Hematopoietic multipotent progenitor cell treated with erythropoietin and hydrocortisone succinate and interleukin-3 and kit ligand, for 4 days (in vitro differentiated cells): ENCODE measurements around the gene FGF22.
A peak's percentile ranks its signal among the peaks of the same experiment; 100 is the strongest.
"Not testable (repeated sequence)": the region's sequence is repeated elsewhere in the genome, so short reads cannot be mapped to it uniquely, and the experiment has no call there.

ENCODE experiments used
- DNase-seq: peaks from one replicate; pipeline ENCODE4 v3.0.0-alpha.2; 2015

FGF22 gene

GRCh38 chr19:661427-662196 is 21.9 kb downstream of the FGF22 start:
- DNase-seq, result peak; percentile 88

- DNase-seq, result peak; percentile 83
Measured at GRCh38 chr19:662207-662961, 22.7 kb downstream of the FGF22 start.

GRCh38 chr19:662962-663681 is 23.4 kb downstream of the FGF22 start, which contains the start of gene RNF126:
Gene RNF126, minus strand, starts transcription at chr19:663214. Its CDS starts 93 bp downstream, at chr19:663121.
- peak; percentile 96 for DNase-seq

DNA sequence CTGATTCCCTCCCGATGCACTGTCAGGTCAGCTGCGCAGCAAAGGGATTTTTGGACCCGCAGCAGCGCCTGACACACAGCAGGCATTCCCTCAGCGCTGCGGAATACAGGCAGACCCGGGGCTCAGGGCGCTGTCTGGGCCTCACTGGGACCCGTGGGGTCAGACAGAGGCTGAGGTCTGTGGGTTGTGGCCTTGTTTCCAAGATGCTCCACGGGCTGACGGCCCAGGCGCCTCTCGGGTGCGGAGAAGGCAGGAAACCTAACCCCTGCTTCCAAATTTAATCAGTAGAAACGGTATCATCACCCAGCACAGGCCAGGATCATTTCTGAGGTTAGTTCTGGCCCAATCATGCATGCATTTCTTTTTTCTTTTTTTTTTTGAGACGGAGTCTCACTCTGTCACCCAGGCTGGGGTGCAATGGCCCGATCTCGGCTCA is 24.0 kb downstream of the FGF22 start:
- DNase-seq, result no peak

- peak; percentile 90 for DNase-seq
Measured at GRCh38 chr19:664913-665443, 25.3 kb downstream of the FGF22 start.

- not testable (repeated sequence) for DNase-seq
Measured at GRCh38 chr19:666985-667573, 27.4 kb downstream of the FGF22 start.

DNA sequence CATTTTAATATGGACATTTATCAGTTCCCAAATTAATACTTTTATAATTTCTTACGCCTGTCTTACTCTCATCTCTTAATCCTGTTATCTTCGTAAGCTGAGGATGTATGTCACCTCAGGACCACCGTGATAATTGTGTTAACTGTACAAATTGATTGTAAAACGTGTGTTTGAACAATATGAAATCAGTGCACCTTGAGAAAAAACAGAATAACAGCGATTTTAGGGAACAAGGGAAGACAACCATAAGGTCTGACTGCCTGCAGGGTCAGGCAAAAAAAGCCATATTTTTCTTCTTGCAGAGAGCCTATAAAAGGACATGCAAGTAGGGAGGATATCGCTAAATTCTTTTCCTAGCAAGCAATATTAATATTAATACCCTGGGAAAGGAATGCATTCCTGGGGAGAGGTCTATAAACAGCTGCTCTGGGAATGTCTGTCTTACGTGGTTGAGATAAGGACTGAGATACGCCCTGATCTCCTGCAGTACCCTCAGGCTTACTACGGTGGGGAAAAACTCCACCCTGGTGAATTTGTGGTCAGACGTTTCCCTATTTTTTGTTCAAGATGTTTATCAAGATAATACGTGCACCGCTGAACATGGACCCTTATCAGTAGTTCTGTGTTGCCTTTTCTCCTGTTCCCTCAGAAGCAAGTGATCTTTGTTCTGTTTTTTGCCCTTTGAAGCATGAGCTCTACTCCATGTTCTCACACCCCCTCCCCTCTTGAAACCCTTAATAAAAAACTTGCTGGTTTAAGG is 29.2 kb downstream of the FGF22 start:
- DNase-seq, result peak; percentile 89

DNA sequence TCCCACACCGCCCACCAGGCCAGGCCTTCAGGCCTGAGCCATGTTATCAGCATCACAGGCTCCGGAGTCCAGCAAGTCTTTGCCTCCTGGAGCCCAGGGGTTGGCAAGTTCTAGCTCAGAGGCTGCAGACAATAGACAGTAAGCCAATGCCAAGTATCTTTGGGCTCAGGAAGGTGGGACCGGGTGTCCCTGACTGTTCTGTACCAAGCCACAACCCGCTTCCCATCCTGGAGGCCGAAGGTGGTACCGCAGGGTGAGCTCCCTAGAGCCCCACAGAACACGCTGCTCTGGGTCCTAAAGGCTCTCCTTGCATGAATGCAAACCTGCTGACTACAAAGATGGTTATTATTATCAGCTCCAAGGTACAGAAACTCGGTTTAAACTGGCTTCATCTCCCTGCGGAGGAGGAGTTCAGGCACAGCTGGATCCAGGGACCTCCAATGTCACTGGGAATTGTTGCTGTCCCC is 31.0 kb downstream of the FGF22 start:
- peak; percentile 67 for DNase-seq

DNA sequence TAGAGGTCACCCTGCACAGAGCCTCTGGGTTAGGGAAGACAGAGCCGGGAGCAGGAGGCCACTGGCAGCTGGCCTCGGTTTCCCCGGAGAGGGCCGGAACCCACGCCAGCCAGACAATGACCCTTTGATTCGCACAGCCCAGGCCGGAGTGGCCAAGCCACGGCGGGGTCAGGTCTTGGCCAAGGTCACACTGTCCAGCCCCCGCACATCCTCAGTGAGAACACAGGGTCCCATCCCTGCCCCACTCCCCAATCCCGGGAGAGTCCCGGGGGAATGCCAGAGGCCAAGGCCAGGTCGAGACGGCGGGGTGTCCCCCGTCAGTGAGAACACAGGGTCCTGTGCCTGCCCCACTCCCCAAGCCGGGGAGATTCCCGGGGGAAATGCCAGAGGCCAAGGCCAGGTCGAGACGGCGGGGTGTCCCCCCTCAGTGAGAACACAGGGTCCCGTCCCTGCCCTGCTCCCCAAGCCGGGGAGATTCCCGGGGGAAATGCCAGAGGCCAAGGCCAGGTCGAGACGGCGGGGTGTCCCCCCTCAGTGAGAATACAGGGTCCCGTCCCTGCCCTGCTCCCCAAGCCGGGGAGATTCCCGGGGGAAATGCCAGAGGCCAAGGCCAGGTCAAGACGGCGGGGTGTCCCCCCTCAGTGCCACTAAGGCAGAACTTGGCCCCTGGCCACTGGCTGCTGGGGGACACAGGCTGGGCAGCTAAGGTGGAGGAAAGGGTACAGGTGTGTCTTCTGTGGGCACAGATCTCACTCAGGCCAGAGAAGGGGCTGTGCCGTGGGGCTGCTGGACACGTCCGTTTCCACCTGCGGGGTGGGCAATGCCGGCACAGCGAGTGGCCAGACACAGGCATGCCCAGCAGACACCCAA is 34.8 kb downstream of the FGF22 start:
- no peak for DNase-seq

- no peak for DNase-seq
Measured at GRCh38 chr19:676007-676338, 36.3 kb downstream of the FGF22 start.

- DNase-seq, result no peak
Measured at GRCh38 chr19:676339-677105, 36.8 kb downstream of the FGF22 start, which contains the start of gene FSTL3. Gene FSTL3, plus strand, starts transcription at chr19:676392. Its CDS starts 32 bp downstream, at chr19:676424.

DNA sequence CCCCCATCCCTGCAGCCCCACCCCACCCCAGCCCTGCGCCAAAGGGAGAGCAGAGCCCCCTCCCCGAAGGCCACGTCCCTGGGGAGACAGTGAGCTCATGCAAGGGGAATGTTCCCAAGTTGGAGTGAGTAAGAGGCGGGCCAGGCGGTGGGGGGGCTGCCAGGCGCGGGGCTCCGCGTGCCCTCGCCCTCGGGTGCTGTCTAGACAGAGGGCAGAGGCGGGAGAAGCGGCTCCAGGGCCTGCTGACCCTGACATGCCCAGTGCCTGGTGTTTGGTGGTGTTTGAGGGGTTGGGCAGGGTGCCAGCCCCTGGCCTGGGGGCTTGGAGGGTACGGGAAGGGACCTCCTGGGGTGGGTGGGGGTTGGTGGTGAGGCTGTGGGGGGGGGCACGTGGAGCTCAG is 37.5 kb downstream of the FGF22 start:
- DNase-seq, result no peak

DNA sequence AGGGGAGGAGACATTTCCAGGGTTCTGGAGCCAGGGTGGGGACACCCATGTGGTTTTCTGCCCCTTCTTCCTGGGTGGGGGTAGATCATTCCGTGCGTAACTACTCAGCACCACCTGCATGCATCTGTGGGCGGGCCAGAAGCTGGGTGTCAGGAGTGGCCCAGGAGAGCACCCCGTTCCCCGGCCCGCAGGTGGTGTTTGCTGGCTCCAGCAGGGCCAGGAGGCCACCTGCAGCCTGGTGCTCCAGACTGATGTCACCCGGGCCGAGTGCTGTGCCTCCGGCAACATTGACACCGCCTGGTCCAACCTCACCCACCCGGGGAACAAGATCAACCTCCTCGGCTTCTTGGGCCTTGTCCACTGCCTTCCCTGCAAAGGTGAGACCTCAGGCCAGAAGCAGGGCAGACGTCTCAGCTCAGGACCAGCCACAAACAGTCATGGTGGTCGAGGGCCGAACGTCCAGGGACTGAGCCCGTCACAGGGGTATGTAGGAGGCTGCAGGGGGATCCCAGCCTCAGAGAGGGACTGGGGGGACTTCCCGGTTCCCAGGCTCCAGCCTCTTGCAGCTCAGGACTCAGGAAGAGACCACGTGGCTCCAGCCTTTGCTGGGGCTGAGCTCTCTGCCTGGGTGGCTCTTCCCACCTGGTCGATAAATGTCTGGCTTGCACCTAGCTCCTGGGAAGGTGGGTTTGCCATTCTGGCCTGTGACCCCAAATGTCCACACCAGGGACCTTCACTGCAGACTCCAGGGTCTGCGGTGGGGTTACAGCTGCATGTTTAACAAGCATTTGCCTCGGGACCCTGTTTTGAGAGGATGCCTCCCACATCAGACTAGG is 38.1 kb downstream of the FGF22 start:
- no peak for DNase-seq

DNA sequence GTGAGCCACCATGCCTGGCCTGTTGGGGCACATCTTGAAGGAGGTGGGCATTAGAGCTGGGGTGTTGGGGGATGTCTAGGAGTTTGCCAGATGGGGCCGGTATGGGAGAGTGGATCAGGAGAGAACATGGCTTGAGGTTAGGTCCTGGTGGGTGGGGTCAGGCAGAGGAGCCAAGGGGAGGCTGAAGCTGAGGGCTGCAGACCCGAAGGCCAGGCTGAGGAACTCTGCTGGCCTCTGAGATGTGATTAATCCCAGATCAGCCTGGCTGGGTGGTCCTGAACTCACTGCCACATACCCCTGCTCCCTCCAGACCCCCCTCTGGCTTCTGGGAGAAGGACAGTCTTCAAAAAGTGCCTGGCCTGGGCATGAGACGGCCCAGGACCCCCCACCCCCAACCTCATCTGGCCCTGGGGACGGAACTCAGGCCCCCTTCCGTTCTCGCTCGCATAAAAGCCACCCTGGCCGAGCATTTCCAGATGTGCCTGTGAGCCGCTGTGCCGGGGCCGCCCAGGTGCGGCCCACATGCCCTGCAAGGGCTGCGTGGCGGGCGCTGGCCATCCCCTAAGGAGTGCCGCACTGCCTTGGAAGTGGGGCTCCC is 39.2 kb downstream of the FGF22 start:
- DNase-seq, result no peak

GRCh38 chr19:679418-680286 is 40.0 kb downstream of the FGF22 start:
- DNase-seq, result peak; percentile 72

DNA sequence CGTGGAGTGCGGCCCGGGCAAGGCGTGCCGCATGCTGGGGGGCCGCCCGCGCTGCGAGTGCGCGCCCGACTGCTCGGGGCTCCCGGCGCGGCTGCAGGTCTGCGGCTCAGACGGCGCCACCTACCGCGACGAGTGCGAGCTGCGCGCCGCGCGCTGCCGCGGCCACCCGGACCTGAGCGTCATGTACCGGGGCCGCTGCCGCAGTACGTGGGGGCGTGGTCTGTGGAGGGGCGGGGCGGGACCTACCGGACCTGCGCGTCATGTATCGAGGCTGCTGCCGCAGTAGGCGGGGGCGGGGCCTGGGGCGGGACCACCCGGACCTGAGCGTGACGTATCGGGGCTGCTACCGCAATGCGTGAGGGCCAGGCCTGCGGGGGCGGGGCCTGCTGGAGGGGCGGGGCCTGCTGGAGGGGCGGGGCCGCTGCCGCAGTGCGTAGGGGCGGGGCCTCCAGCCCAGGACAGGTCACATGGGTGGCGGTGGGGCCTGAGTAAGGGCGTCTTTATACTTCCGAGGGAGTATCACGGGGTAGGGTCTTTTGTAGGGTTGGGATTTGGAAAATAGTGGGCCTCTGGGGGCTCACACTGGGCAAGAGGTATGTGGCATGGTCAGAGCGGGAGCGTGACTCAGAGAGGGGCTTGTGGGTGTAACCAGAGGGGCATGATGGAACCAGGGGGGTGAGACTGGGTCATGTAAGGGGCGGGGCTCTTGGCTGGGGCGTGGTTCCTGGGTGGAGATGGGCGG is 40.8 kb downstream of the FGF22 start:
- DNase-seq, result peak; percentile 99
